Type B pancreatic cell (in vitro differentiated cells): ENCODE results near the gene ACRV1. TPM values are rescaled to one million over a fixed set of nuclear protein-coding genes. Genes with fewer than 3 reads are reported as not detected.

Experiments used
- DNase-seq: peaks from one replicate; pipeline ENCODE4 v3.0.0; 2021; ENCODE audit warnings: mixed read lengths; ENCODE audit not compliant: unreplicated experiment; ENCODE audit errors: extremely low spot score
- H3K27ac Mint-ChIP-seq: 2 replicates; pipeline ENCODE4 v1.8.0; 2021; ENCODE audit warnings: mild to moderate bottlenecking, mixed read lengths
- H3K27me3 Mint-ChIP-seq: 2 replicates; pipeline ENCODE4 v1.8.0; 2021; ENCODE audit warnings: mixed read lengths
- H3K36me3 Mint-ChIP-seq: 2 replicates; pipeline ENCODE4 v1.8.0; 2021; ENCODE audit warnings: mixed read lengths
- H3K4me1 Mint-ChIP-seq: one replicate; pipeline ENCODE4 v1.8.0; 2021; ENCODE audit warnings: mixed read lengths; ENCODE audit not compliant: unreplicated experiment
- H3K4me3 Mint-ChIP-seq: 2 replicates; pipeline ENCODE4 v1.8.0; 2021; ENCODE audit warnings: mild to moderate bottlenecking, mixed read lengths
- H3K9me3 Mint-ChIP-seq: 2 replicates; pipeline ENCODE4 v1.8.0; 2021; ENCODE audit warnings: mixed read lengths
- total RNA-seq: library from RNA; stranded (reverse); gene quantifications from 2 replicates; pipeline ENCODE4 v1.2.1, GENCODE V29; 2021; ENCODE audit warnings: low replicate concordance
- TF ChIP-seq, protein P1 (sequence below): fragments of 200-600 bp; sonication (generic); conservative IDR thresholded peaks from 2 replicates; pipeline ENCODE4 v1.5.0; 2021; ENCODE audit warnings: antibody characterized with exemption, mild to moderate bottlenecking

Gene ACRV1
- total RNA-seq, 1 donor from 2014 or later: not detected

GRCh38 chr11:125688632-125689031 lies 8.0 kb upstream of the ACRV1 start:
- Mint-ChIP-seq H3K36me3 (peaks cover 4% of the 10 kb centered on the region), H3K4me1 (no peaks in the 10 kb centered on the region), H3K4me3 (no peak overlapping the region), H3K9me3 (no peaks in the 10 kb centered on the region), H3K27ac (no peak overlapping the region), H3K27me3 (no peaks in the 10 kb centered on the region)
- DNase-seq: no peak
- TF ChIP-seq, protein P1, sequence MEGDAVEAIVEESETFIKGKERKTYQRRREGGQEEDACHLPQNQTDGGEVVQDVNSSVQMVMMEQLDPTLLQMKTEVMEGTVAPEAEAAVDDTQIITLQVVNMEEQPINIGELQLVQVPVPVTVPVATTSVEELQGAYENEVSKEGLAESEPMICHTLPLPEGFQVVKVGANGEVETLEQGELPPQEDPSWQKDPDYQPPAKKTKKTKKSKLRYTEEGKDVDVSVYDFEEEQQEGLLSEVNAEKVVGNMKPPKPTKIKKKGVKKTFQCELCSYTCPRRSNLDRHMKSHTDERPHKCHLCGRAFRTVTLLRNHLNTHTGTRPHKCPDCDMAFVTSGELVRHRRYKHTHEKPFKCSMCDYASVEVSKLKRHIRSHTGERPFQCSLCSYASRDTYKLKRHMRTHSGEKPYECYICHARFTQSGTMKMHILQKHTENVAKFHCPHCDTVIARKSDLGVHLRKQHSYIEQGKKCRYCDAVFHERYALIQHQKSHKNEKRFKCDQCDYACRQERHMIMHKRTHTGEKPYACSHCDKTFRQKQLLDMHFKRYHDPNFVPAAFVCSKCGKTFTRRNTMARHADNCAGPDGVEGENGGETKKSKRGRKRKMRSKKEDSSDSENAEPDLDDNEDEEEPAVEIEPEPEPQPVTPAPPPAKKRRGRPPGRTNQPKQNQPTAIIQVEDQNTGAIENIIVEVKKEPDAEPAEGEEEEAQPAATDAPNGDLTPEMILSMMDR: no peak

DNA sequence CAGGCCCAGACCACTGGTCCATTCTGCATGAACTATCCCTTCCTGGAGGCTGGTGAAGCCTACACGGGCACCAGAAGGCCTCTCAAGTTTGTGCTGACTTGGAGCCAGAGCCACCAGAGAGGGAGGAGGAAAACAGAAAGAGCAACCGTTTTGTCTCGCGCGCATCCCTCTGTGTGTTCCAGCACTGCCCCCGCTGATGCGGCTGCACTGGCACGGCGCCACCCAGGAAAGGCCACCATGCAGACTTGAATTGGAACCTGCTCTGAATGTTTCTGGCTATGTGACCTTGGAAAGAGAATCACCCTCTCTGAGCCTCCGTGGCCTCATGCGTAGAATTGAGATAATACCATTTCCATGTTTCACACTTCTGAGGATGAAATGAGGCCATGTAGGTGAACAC lies 7.4 kb upstream of the ACRV1 start:
- H3K27me3 Mint-ChIP-seq: no peaks in the 10 kb centered on the region
- TF ChIP-seq, protein P1: no peak
- no peaks in the 10 kb centered on the region for H3K4me1 Mint-ChIP-seq
- H3K9me3 Mint-ChIP-seq: no peaks in the 10 kb centered on the region
- DNase-seq: no peak
- no peak overlapping the region for H3K4me3 Mint-ChIP-seq
- H3K36me3 Mint-ChIP-seq: peaks cover 4% of the 10 kb centered on the region
- no peak overlapping the region for H3K27ac Mint-ChIP-seq

GRCh38 chr11:125685228-125685627 lies 4.6 kb upstream of the ACRV1 start:
- H3K27me3 Mint-ChIP-seq: no peaks in the 10 kb centered on the region
- H3K27ac Mint-ChIP-seq: no peak overlapping the region
- DNase-seq: no peak
- TF ChIP-seq, protein P1: no peak
- no peaks in the 10 kb centered on the region for H3K4me1 Mint-ChIP-seq
- peaks cover 4% of the 10 kb centered on the region for H3K36me3 Mint-ChIP-seq
- no peak overlapping the region for H3K4me3 Mint-ChIP-seq
- H3K9me3 Mint-ChIP-seq: no peaks in the 10 kb centered on the region

DNA sequence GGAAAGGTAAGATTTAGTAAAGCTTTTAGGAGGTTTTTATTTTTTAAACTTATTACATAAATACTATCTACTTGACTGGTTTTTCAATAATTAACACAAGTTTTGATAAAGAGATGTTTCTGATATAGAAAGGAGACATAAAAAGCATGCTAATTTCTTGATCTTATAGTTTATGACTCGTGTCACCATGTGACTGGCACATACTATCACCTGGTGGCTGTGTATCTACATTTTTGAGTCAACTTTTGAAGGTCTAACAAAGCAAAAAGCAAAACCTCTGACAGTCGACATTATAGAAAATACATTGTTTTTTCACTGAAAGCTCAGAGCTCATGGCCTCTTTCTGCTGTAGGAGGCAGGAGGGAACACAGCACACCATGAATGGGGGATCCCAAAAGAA lies 810 bp downstream of the ACRV1 start:
- H3K27ac Mint-ChIP-seq: no peak overlapping the region
- H3K4me3 Mint-ChIP-seq: no peak overlapping the region
- no peak for DNase-seq
- H3K9me3 Mint-ChIP-seq: no peaks in the 10 kb centered on the region
- H3K27me3 Mint-ChIP-seq: no peaks in the 10 kb centered on the region
- H3K4me1 Mint-ChIP-seq: no peaks in the 10 kb centered on the region
- H3K36me3 Mint-ChIP-seq: peaks cover 8% of the 10 kb centered on the region
- TF ChIP-seq, protein P1: no peak

- TF ChIP-seq, protein P1: peak; percentile 63
- no peak overlapping the region for H3K27ac Mint-ChIP-seq
These were observed 1.2 kb downstream of the ACRV1 start for GRCh38 chr11:125679397-125679796.

GRCh38 chr11:125675196-125675595 lies 5.5 kb downstream of the ACRV1 start:
- no peaks in the 10 kb centered on the region for H3K27me3 Mint-ChIP-seq
- H3K36me3 Mint-ChIP-seq: peaks cover 4% of the 10 kb centered on the region
- no peak for DNase-seq
- no peak overlapping the region for H3K4me3 Mint-ChIP-seq
- no peak overlapping the region for H3K27ac Mint-ChIP-seq
- H3K9me3 Mint-ChIP-seq: no peaks in the 10 kb centered on the region
- TF ChIP-seq, protein P1: no peak
- no peaks in the 10 kb centered on the region for H3K4me1 Mint-ChIP-seq

More at GRCh38 chr11:125679397-125679796, 1.2 kb downstream of the ACRV1 start:
- H3K9me3 Mint-ChIP-seq: no peaks in the 10 kb centered on the region
- no peak overlapping the region for H3K4me3 Mint-ChIP-seq
- H3K36me3 Mint-ChIP-seq: peaks cover 8% of the 10 kb centered on the region
- no peak for DNase-seq
- no peaks in the 10 kb centered on the region for H3K27me3 Mint-ChIP-seq
- no peaks in the 10 kb centered on the region for H3K4me1 Mint-ChIP-seq
